Fibroblast of lung (primary cell): ENCODE data around the gene DNAJB4.

Experiments used
- CTCF ChIP-seq, 2 donors: IDR thresholded peaks in 1 of 2; conservative IDR thresholded peaks in 1 of 2; 1 replicate in 1 of 2; 2 replicates in 1 of 2; pipeline ENCODE4 v1.5.1; 2011 to 2012; ENCODE audit warnings: low read length in 2 of 2, control low read depth in 1 of 2, inconsistent platforms in 1 of 2, low read depth in 1 of 2, mild to moderate bottlenecking in 1 of 2
- EZH2 ChIP-seq: IDR thresholded peaks from 2 replicates; pipeline ENCODE4 v1.5.1; 2012; ENCODE audit warnings: low read length, control low read depth, mild to moderate bottlenecking; ENCODE audit errors: missing control alignments

GRCh38 chr1:77984629-77985028, 20.1 kb upstream of the DNAJB4 start:
- no peak for TF ChIP-seq CTCF (conservative IDR thresholded peaks at IDR 0.05 in 1 of 2, IDR thresholded peaks at IDR 0.05 in 1 of 2; ENCODE audit: low read depth in 1 of 2, low read length in 2 of 2)
- TF ChIP-seq EZH2 = no peak
